Suprapubic skin (tissue), 4 donors: ENCODE measurements around the gene HDAC7. TPM values are rescaled to one million over a fixed set of nuclear protein-coding genes. Genes with fewer than 3 reads are reported as not detected.

ENCODE experiments used
- DNase-seq, 2 donors: peaks; one replicate each; pipeline ENCODE4 v3.0.0-alpha.2; 2019; ENCODE audit warnings: low spot score in 2 of 2
- H3K27ac ChIP-seq: fragments of 200-600 bp; sonication (generic); one replicate; pipeline ENCODE4 v1.5.1; 2019
- H3K27me3 ChIP-seq: fragments of 200-600 bp; sonication (generic); one replicate; pipeline ENCODE4 v1.5.1; 2019
- H3K36me3 ChIP-seq: fragments of 200-600 bp; sonication (generic); one replicate; pipeline ENCODE4 v1.5.1; 2019
- H3K4me1 ChIP-seq: fragments of 200-600 bp; sonication (generic); one replicate; pipeline ENCODE4 v1.5.1; 2019
- H3K4me3 ChIP-seq: fragments of 200-600 bp; sonication (generic); one replicate; pipeline ENCODE4 v1.5.1; 2019; ENCODE audit warnings: mild to moderate bottlenecking
- H3K9me3 ChIP-seq: fragments of 200-600 bp; sonication (generic); one replicate; pipeline ENCODE4 v1.5.1; 2019
- EP300 ChIP-seq: sonication (generic); formaldehyde crosslinking; IDR thresholded peaks from one replicate; pipeline ENCODE4 v1.6.1; 2017; ENCODE audit warnings: antibody characterized with exemption
- POLR2A ChIP-seq, 2 donors: fragments of 450-650 bp; IDR thresholded peaks; one replicate each; pipeline ENCODE4 v1.6.1; 2017; ENCODE audit warnings: antibody characterized with exemption in 2 of 2, mild to moderate bottlenecking in 2 of 2, moderate library complexity in 2 of 2
- POLR2AphosphoS5 ChIP-seq, 3 donors: sonication (generic); formaldehyde crosslinking; IDR thresholded peaks; one replicate each; pipeline ENCODE4 v1.6.1; 2017; ENCODE audit warnings: antibody characterized with exemption in 3 of 3
- WGBS: methylation state at CpG from one replicate; pipeline ENCODE4 v1.1.5; 2018; 5-methylcytosine and 5-hydroxymethylcytosine counted together
- total RNA-seq, 4 donors: library from RNA; depleted of rRNA; stranded (reverse); fragments of >200 nt; gene quantifications; one replicate each; pipeline ENCODE4 v1.1.0, GENCODE V29; 2016
- TF ChIP-seq, protein P1 (sequence below), 2 donors: fragments of 200-600 bp in 1 of 2; fragments of 450-650 bp in 1 of 2; sonication (generic) in 1 of 2; IDR thresholded peaks; one replicate each; pipeline ENCODE4 v1.5.1; 2016 to 2019; ENCODE audit warnings: antibody characterized with exemption in 2 of 2, mild to moderate bottlenecking in 1 of 2, moderate library complexity in 1 of 2

The HDAC7 gene
- total RNA-seq, 4 donors from 2014 or later, result 47.9 to 152 (median 76.2) TPM

DNA sequence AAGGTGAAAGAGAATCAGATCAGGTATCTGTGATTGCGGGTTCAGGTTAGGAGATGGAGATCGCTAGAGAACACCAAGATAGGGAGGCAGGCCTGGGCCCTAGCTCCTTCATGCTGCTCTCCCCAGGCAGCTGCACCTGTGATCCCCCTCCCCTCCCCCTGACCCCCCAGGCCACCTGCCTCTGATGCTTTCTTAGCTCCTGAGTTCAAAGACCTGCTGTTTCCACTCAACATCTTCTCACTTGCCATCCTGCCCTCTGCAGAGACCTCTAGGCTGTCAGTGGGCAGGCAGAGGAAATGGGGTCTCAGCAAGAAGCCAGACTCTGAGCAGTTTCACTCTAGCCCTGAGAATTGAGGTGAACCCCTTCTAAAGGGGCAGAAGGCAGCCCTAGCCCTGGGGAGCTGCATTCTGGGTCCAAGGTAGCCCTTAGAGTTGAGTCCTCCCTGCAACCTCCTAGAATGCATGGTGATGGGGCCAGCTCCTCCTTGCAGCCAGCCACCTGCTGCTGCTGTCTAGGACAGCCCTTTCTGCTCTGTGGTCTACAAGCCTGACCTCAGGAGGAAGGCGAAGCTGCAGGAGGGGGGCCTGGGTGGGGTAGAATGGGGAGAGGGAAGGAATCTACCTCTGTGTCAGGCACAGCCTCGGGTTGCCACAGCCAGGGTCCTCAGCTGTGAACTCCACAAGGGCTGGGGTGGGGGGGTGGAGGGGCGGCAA lies 53.0 kb downstream of the HDAC7 start:
- WGBS, result 58% methylated on average over 3 of the region's 5 CpGs
- Histone ChIP-seq H3K36me3 (no peaks in the 10 kb centered on the region), H3K27ac (no peak overlapping the region), H3K27me3 (no peaks in the 10 kb centered on the region), H3K4me1 (peaks cover 47% of the 10 kb centered on the region), H3K9me3 (no peaks in the 10 kb centered on the region), H3K4me3 (no peak overlapping the region)
- DNase-seq, result no peak
- TF ChIP-seq POLR2AphosphoS5 (IDR thresholded peaks at IDR 0.05) (no peak), POLR2A (IDR thresholded peaks at IDR 0.05) (no peak), EP300 (no peak)
- TF ChIP-seq, protein P1, sequence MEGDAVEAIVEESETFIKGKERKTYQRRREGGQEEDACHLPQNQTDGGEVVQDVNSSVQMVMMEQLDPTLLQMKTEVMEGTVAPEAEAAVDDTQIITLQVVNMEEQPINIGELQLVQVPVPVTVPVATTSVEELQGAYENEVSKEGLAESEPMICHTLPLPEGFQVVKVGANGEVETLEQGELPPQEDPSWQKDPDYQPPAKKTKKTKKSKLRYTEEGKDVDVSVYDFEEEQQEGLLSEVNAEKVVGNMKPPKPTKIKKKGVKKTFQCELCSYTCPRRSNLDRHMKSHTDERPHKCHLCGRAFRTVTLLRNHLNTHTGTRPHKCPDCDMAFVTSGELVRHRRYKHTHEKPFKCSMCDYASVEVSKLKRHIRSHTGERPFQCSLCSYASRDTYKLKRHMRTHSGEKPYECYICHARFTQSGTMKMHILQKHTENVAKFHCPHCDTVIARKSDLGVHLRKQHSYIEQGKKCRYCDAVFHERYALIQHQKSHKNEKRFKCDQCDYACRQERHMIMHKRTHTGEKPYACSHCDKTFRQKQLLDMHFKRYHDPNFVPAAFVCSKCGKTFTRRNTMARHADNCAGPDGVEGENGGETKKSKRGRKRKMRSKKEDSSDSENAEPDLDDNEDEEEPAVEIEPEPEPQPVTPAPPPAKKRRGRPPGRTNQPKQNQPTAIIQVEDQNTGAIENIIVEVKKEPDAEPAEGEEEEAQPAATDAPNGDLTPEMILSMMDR (IDR thresholded peaks at IDR 0.05), result no peak

DNA sequence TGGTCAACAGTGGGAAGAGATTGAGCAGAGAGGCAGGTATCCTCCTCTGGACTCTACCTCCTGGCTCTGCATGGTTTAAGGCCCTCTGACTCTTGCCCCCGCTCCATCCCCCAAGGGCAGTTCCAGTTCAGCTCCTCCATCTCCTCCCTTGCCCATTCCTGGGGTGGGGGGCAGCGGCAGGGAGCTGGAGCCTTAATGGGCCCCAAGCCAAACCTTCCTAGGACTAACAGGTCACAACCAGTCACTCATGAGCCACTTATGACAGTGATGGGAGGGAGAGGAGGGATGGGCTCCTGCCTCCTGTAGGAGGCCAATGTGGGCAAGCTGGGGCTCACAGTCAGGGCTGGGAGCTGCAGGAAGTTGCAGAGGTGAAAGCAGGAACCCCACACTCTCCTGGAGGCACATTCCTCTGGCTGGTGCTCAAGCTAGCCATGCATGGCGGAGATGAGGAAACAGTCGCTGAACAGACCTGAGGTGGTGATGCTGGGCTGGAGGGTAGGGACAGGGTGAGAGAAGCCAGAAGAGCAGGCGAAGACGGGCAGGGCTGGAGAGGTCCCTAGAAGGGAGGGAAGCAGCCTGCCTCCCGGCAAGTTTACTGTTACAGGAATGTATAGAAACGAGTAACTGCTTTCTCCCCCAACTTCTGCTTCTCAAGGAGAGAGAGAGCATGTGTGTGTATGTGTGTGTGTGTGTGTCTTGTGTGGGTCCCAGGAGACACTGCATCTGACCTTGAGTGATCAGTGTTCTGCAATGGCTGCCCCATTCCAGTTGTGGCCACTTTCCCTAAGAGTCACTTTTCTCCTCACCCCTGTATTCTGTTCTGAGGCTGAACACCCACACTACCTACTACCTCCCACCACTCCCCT lies 56.0 kb downstream of the HDAC7 start:
- no peak for TF ChIP-seq EP300
- TF ChIP-seq, protein P1 (IDR thresholded peaks at IDR 0.05), result no peak
- TF ChIP-seq POLR2A (IDR thresholded peaks at IDR 0.05), result no peak
- no peak for TF ChIP-seq POLR2AphosphoS5 (IDR thresholded peaks at IDR 0.05)
- Histone ChIP-seq H3K36me3 (no peaks in the 10 kb centered on the region), H3K9me3 (no peaks in the 10 kb centered on the region), H3K4me3 (no peak overlapping the region), H3K4me1 (peaks cover 52% of the 10 kb centered on the region), H3K27me3 (no peaks in the 10 kb centered on the region), H3K27ac (no peak overlapping the region)
- no peak for DNase-seq
- 63% methylated on average over 8 of the region's 8 CpGs for WGBS

DNA sequence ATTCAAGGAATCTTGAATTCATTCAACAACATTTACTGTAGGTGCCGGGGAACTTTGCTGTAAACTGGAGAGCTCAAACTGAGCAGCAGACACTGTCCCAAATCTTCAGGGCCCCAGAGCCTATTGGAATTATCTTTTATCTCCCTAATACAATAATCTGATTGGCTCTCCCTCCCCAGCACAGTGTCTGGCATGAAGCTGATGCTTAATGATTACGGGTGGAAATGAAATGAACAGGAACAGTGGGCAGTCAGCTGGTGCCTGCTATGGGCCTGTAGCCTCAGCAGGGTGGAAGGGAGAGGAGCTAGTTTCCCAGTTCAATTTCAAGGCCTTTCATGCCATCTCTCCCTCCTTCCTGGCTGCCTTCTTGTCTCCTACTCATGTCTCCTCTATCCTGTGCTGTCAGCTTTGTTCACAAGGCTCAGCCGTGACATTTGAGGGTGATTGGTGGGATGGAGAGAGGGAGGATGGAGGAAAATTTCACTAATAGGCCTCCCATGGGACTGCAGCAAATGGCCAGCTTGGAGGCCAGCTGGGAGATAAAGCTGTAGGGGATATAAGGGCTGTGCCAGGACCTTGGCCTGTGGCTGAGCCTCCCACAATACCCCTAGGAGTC lies 56.7 kb downstream of the HDAC7 start:
- TF ChIP-seq POLR2A (IDR thresholded peaks at IDR 0.05) (no peak), POLR2AphosphoS5 (IDR thresholded peaks at IDR 0.05) (no peak), EP300 (no peak)
- TF ChIP-seq, protein P1 (IDR thresholded peaks at IDR 0.05), result no peak
- 58% methylated on average over 3 of the region's 3 CpGs for WGBS
- H3K36me3 ChIP-seq, result no peaks in the 10 kb centered on the region
- H3K4me3 ChIP-seq, result no peak overlapping the region
- H3K4me1 ChIP-seq, result peaks cover 52% of the 10 kb centered on the region
- no peak overlapping the region for H3K27ac ChIP-seq
- H3K9me3 ChIP-seq, result no peaks in the 10 kb centered on the region
- H3K27me3 ChIP-seq, result no peaks in the 10 kb centered on the region
- no peak for DNase-seq

DNA sequence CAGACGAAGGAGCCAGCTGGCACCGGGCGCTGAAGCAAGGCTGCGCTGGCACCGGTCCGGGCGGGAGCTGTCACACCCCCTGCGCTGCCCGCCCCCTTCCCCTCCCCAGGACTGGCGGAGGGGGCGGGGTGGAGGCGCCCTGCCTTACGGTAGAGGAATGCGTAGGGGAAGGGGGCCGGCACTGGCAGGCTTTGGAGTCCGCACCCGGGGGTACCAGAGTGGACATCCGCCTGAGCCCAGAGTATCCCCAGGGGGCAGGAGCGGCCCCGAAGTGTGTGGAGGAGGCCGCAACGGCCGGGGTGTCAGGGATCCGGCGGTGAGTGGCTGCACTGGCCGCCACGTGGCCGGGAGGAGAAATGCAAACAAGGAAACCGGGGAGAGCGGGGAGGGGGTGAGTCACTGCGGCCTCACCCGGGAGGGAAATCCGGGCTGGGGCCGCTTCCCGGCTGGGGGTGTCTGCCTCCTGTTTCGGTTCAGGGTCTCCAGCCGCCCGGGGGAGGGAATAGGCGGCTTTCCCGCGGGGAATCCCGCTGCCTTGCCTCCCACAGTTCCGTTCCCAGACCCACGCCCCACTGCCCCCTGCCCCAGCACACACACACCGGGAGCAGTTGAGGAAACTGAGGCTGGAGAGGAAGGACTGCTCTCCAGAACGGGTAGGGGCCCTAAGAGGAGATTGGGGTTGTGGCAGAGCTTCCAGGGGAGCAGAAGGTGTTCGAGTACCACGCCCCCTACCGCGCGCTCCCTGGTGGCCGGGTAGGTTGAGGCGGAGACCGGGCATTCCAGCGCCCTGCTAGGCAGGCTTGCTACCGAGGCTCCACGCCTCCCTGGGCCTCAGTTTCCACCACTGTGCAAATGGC lies 60.6 kb downstream of the HDAC7 start, which contains the start of gene RAPGEF3:
Gene RAPGEF3 (minus strand): TSS at position 47 of the 857 bp plus-strand sequence. CDS start 324 bp downstream, outside the sequence.
- peak within 1 kb of the TSS; percentile 80 for H3K27ac ChIP-seq
- H3K4me1 ChIP-seq, result peaks cover 65% of the 10 kb centered on the region
- H3K4me3 ChIP-seq, result peak within 1 kb of the TSS; percentile 67
- H3K27me3 ChIP-seq, result no peaks in the 10 kb centered on the region
- H3K9me3 ChIP-seq, result no peaks in the 10 kb centered on the region
- WGBS, result 3% methylated on average over 34 of the region's 57 CpGs
- TF ChIP-seq, protein P1 (IDR thresholded peaks at IDR 0.05), result peak in 1 of 2 donors; percentile 57
- TF ChIP-seq EP300, result no peak
- peak in 2 of 3 donors; percentile 54 to 68 for TF ChIP-seq POLR2AphosphoS5 (IDR thresholded peaks at IDR 0.05)
- DNase-seq, result peak; percentile 91 to 93
- no peaks in the 10 kb centered on the region for H3K36me3 ChIP-seq
